HG03378 (cell line): Measurements from ENCODE around the gene HSDL1.

Experiments used
- ATAC-seq: cut with Tn5 transposase; IDR thresholded peaks from one replicate; pipeline ENCODE4 v1.9.1; 2021; ENCODE audit warnings: mild to moderate bottlenecking, moderate library complexity; ENCODE audit not compliant: unreplicated experiment

Gene HSDL1

GRCh38 chr16:84082835-84083569 lies 62.0 kb downstream of the HSDL1 start:
- no peak for ATAC-seq

- no peak for ATAC-seq
Observed at GRCh38 chr16:84082110-84082509, 62.9 kb downstream of the HSDL1 start.

GRCh38 chr16:84081446-84081989 lies 63.5 kb downstream of the HSDL1 start:
- no peak for ATAC-seq

DNA sequence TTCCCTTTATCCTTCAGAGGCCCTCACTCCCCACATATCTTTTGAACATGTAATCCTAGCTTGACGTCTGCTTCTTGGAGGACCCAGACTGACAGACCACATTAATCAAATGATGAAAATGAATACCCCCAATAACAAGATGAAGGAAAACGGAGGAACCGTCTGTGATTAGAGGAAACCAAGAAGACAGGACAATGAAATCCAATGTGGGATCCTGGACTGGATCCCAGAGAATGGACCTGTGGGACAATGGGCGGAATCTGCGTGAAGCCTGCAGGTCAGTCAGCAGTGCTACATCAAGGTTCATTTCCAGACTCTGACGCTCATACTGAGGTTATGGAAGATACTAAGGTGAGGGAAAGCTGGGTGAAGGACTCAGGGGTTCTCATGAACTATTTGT lies 64.2 kb downstream of the HSDL1 start:
- no peak for ATAC-seq

DNA sequence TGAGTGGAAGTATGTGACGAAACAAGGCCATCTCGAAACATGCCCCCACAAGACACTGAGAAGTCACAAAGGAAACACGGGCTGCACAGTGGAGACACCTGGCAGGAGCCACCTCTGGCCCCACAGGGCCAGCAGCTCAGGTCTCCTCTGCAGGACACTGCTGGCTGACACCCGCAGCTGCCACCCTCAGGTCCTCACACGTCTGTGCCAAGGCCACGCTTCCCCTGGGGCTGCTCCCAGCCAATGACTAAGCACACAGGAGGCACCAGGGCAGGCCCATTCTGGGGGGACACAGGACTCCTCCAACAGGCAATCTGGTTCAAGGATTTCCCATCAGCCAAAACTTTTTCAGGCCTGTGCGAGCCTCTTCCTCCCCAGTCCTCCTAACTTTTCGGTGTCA lies 64.6 kb downstream of the HSDL1 start:
- ATAC-seq, result no peak

GRCh38 chr16:84079664-84080063 lies 65.3 kb downstream of the HSDL1 start:
- ATAC-seq, result no peak

GRCh38 chr16:84075376-84075775 lies 69.6 kb downstream of the HSDL1 start:
- no peak for ATAC-seq

DNA sequence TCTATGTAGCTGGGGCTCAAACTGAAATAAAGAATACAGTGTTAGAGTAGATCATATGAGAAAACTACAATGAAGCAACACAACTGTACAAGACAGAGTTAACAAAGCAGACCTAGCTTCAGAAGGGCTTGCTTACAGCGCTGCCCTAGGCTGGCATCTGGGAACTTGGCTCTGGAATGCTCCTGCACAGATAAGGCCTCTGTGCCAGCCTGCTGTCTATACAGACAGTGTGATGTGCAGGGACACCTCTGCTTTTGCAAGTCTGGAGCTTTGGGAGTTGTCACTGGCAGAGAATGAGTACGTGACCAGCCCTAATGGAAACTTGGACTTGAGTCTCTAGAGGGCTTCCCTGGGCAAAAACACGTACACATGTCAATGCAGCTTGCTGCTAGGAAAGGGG lies 70.3 kb downstream of the HSDL1 start:
- no peak for ATAC-seq
